Nephron (organoid): ENCODE measurements around the gene CNTNAP3B.
"Not testable (repeated sequence)": the region's sequence is repeated elsewhere in the genome, so short reads cannot be mapped to it uniquely, and the experiment has no call there.

Experiments used
- H3K27ac Mint-ChIP-seq, 3 experiments: 2 replicates each; pipeline ENCODE4 v1.8.0; 2020; ENCODE audit warnings: mixed read lengths in 3 of 3, mild to moderate bottlenecking in 2 of 3, moderate library complexity in 1 of 3
- H3K27me3 Mint-ChIP-seq: 2 replicates; pipeline ENCODE4 v1.8.0; 2021; ENCODE audit warnings: low read depth, mild to moderate bottlenecking, moderate library complexity, mixed read lengths
- H3K36me3 Mint-ChIP-seq: 2 replicates; pipeline ENCODE4 v1.8.0; 2020; ENCODE audit warnings: low read depth, mixed read lengths
- H3K4me1 Mint-ChIP-seq: 2 replicates; pipeline ENCODE4 v1.8.0; 2020; ENCODE audit warnings: mixed read lengths
- H3K4me3 Mint-ChIP-seq, 3 experiments: 2 replicates each; pipeline ENCODE4 v1.8.0; 2020; ENCODE audit warnings: mild to moderate bottlenecking in 3 of 3, mixed read lengths in 3 of 3, moderate library complexity in 2 of 3
- H3K9me3 Mint-ChIP-seq: 2 replicates; pipeline ENCODE4 v1.8.0; 2020; ENCODE audit warnings: mixed read lengths

The CNTNAP3B gene

GRCh38 chr9:41905488-41905887, 223.7 kb downstream of the CNTNAP3B start:
- H3K4me3 Mint-ChIP-seq, H3K36me3 Mint-ChIP-seq, H3K4me1 Mint-ChIP-seq, H3K27me3 Mint-ChIP-seq, H3K27ac Mint-ChIP-seq, H3K9me3 Mint-ChIP-seq: not testable (repeated sequence)

- not testable (repeated sequence) for H3K27me3 Mint-ChIP-seq, H3K36me3 Mint-ChIP-seq, H3K27ac Mint-ChIP-seq, H3K4me3 Mint-ChIP-seq, H3K4me1 Mint-ChIP-seq, H3K9me3 Mint-ChIP-seq
Measured at GRCh38 chr9:41902762-41903161, 226.5 kb downstream of the CNTNAP3B start.

- H3K27ac Mint-ChIP-seq, H3K36me3 Mint-ChIP-seq, H3K27me3 Mint-ChIP-seq, H3K9me3 Mint-ChIP-seq, H3K4me3 Mint-ChIP-seq, H3K4me1 Mint-ChIP-seq: not testable (repeated sequence)
Measured at GRCh38 chr9:41898720-41899343, 230.4 kb downstream of the CNTNAP3B start.

GRCh38 chr9:41874557-41874956, 254.7 kb downstream of the CNTNAP3B start:
- not testable (repeated sequence) for H3K36me3 Mint-ChIP-seq, H3K4me3 Mint-ChIP-seq, H3K9me3 Mint-ChIP-seq, H3K27ac Mint-ChIP-seq, H3K27me3 Mint-ChIP-seq, H3K4me1 Mint-ChIP-seq

- not testable (repeated sequence) for H3K4me1 Mint-ChIP-seq, H3K36me3 Mint-ChIP-seq, H3K27me3 Mint-ChIP-seq, H3K9me3 Mint-ChIP-seq, H3K27ac Mint-ChIP-seq, H3K4me3 Mint-ChIP-seq
Measured at GRCh38 chr9:41855422-41855821, 273.8 kb downstream of the CNTNAP3B start.

- not testable (repeated sequence) for H3K4me1 Mint-ChIP-seq, H3K9me3 Mint-ChIP-seq, H3K4me3 Mint-ChIP-seq, H3K27ac Mint-ChIP-seq, H3K27me3 Mint-ChIP-seq, H3K36me3 Mint-ChIP-seq
Measured at GRCh38 chr9:41851848-41852740, 277.1 kb downstream of the CNTNAP3B start.

GRCh38 chr9:41847829-41848228, 281.4 kb downstream of the CNTNAP3B start:
- not testable (repeated sequence) for H3K4me1 Mint-ChIP-seq, H3K9me3 Mint-ChIP-seq, H3K4me3 Mint-ChIP-seq, H3K27ac Mint-ChIP-seq, H3K27me3 Mint-ChIP-seq, H3K36me3 Mint-ChIP-seq
